ENCODE results near the gene TMEM258. TPM values are rescaled to one million over a fixed set of nuclear protein-coding genes. Genes with fewer than 3 reads are reported as not detected.

TMEM258 gene
- total and polyA plus RNA-seq, 8 donors, result 129 to 185 (median 161) TPM

GRCh38 chr11:61764606-61765260 is 27.7 kb downstream of the TMEM258 start:
- Histone ChIP-seq H3K27ac (no peak overlapping the region), H3K27me3 (peaks cover 0 to 43% of the 10 kb centered on the region in 2 donors), H3K4me1 (no peaks in the 10 kb centered on the region), H3K4me3 (no peak overlapping the region), H3K9me3 (no peaks in the 10 kb centered on the region), H3K36me3 (no peaks in the 10 kb centered on the region)
- DNase-seq (peak in 1 of 4 donors; percentile 67), ATAC-seq (no peak)
- TF ChIP-seq CTCF (IDR thresholded peaks at IDR 0.05), result no peak
- intact Hi-C loops (cut with DNase I), result no loop called here

GRCh38 chr11:61763930-61764605 is 28.3 kb downstream of the TMEM258 start:
- no peak for TF ChIP-seq CTCF (IDR thresholded peaks at IDR 0.05)
- Histone ChIP-seq H3K27ac (no peak overlapping the region), H3K4me1 (no peaks in the 10 kb centered on the region), H3K27me3 (peaks cover 0 to 43% of the 10 kb centered on the region in 2 donors), H3K36me3 (no peaks in the 10 kb centered on the region), H3K9me3 (no peaks in the 10 kb centered on the region), H3K4me3 (no peak overlapping the region)
- DNase-seq (peak in 1 of 4 donors; percentile 79), ATAC-seq (no peak)
- intact Hi-C loops (cut with DNase I), result no loop called here

- intact Hi-C loops (cut with DNase I), result no loop called here
- ATAC-seq (no peak), DNase-seq (no peak)
Measured at GRCh38 chr11:61762798-61763197, 29.6 kb downstream of the TMEM258 start.

GRCh38 chr11:61762223-61762615 is 30.2 kb downstream of the TMEM258 start:
- no peaks in the 10 kb centered on the region for H3K36me3 ChIP-seq
- intact Hi-C loops (cut with DNase I), result no loop called here
- no peak overlapping the region for H3K27ac ChIP-seq
- peaks cover 0 to 43% of the 10 kb centered on the region in 2 donors for H3K27me3 ChIP-seq
- no peak for ATAC-seq
- no peak overlapping the region for H3K4me3 ChIP-seq
- no peak for DNase-seq
- no peak for TF ChIP-seq CTCF (IDR thresholded peaks at IDR 0.05)
- H3K9me3 ChIP-seq, result no peaks in the 10 kb centered on the region
- H3K4me1 ChIP-seq, result no peaks in the 10 kb centered on the region

More at GRCh38 chr11:61762798-61763197, 29.6 kb downstream of the TMEM258 start:
- Histone ChIP-seq H3K36me3 (no peaks in the 10 kb centered on the region), H3K4me1 (no peaks in the 10 kb centered on the region), H3K4me3 (no peak overlapping the region), H3K27ac (no peak overlapping the region), H3K27me3 (peaks cover 0 to 43% of the 10 kb centered on the region in 2 donors), H3K9me3 (no peaks in the 10 kb centered on the region)
- no peak for TF ChIP-seq CTCF (IDR thresholded peaks at IDR 0.05)

GRCh38 chr11:61761440-61762222 is 30.8 kb downstream of the TMEM258 start:
- ATAC-seq, result no peak
- Histone ChIP-seq H3K27ac (no peak overlapping the region), H3K27me3 (peaks cover 0 to 43% of the 10 kb centered on the region in 2 donors), H3K36me3 (no peaks in the 10 kb centered on the region), H3K4me3 (no peak overlapping the region), H3K9me3 (no peaks in the 10 kb centered on the region), H3K4me1 (no peaks in the 10 kb centered on the region)
- intact Hi-C loops (cut with DNase I), result no loop called here
- DNase-seq, result no peak
- TF ChIP-seq CTCF (IDR thresholded peaks at IDR 0.05), result no peak

All from left lung (tissue), 10 donors.